Measurements from ENCODE around the gene APOD. TPM values are rescaled to one million over a fixed set of nuclear protein-coding genes. Genes with fewer than 3 reads are reported as not detected.

Gene APOD
- total RNA-seq, 2 donors from 2014 or later: not detected

DNA sequence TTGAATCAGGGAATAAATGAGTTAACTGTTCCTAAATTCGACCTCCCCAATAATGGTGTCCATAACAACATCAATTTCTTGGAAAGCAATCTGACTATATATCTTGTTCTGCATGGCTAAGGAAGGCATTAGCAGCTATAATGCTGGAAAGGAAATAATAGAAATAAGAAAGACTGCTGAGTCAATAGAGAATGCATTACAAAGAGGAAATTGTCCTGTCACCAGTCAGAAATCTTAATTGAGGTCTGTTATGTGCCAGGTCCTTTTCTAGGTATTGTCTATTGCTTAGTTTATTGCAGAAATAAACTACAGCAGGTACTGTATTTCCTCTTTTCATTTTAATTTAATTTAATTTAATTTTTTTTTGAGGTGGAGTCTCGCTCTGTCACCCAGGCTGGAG, 34.8 kb downstream of the APOD start:
- TF ChIP-seq, protein P1, sequence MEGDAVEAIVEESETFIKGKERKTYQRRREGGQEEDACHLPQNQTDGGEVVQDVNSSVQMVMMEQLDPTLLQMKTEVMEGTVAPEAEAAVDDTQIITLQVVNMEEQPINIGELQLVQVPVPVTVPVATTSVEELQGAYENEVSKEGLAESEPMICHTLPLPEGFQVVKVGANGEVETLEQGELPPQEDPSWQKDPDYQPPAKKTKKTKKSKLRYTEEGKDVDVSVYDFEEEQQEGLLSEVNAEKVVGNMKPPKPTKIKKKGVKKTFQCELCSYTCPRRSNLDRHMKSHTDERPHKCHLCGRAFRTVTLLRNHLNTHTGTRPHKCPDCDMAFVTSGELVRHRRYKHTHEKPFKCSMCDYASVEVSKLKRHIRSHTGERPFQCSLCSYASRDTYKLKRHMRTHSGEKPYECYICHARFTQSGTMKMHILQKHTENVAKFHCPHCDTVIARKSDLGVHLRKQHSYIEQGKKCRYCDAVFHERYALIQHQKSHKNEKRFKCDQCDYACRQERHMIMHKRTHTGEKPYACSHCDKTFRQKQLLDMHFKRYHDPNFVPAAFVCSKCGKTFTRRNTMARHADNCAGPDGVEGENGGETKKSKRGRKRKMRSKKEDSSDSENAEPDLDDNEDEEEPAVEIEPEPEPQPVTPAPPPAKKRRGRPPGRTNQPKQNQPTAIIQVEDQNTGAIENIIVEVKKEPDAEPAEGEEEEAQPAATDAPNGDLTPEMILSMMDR (conservative IDR thresholded peaks at IDR 0.05): no peak
- Mint-ChIP-seq H3K27me3 (ENCODE audit: insufficient read depth) (peaks cover 22% of the 10 kb centered on the region), H3K36me3 (ENCODE audit: low read depth) (no peaks in the 10 kb centered on the region), H3K4me1 (peaks cover 17% of the 10 kb centered on the region), H3K27ac (no peak overlapping the region), H3K4me3 (no peak overlapping the region), H3K9me3 (no peaks in the 10 kb centered on the region)
- no peak overlapping the region for H3K9ac ChIP-seq (ENCODE audit: extremely low read depth, low read length, poor library complexity, severe bottlenecking)
- DNase-seq: no peak
- H3K4me3 ChIP-seq (ENCODE audit: low read length): peak overlapping the region; percentile 59
- no peak overlapping the region for H3K27ac ChIP-seq (ENCODE audit: low read depth, low read length)
- H3K4me1 ChIP-seq (ENCODE audit: control insufficient read depth, insufficient read depth, low read length): peaks cover 9% of the 10 kb centered on the region
- no peaks in the 10 kb centered on the region for H3K9me3 ChIP-seq (ENCODE audit: control insufficient read depth, low read length)
- peaks cover 9% of the 10 kb centered on the region for H3K27me3 ChIP-seq (ENCODE audit: control insufficient read depth, insufficient read depth, low read length, poor library complexity, severe bottlenecking)
- H3K36me3 ChIP-seq (ENCODE audit: control insufficient read depth, insufficient read depth, low read length): no peaks in the 10 kb centered on the region
- WGBS, 2 experiments (ENCODE audit: insufficient coverage in 1 of 2, insufficient read length in 1 of 2): 80 to 84% methylated on average over 1 to 2 of the region's 2 CpGs

DNA sequence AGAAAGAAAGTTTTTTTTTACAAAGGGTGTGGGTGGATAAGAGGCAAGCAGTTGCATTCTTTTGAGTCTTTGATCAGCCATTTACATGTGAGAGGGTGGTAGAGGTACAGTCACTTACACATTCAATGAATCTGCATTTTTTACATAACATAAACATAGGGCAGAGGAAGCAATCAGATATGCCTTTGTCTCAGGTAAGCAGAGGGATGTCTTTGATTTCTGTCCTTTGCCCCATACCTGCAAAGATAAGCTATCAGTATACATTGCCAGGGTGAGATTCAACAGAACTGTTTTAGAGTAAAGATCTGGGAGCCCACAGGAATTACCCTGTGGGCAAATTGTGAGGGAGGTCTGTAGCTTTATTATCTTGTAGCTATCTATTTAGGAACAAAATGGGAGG, 35.2 kb downstream of the APOD start:
- peaks cover 13% of the 10 kb centered on the region for H3K27me3 ChIP-seq (ENCODE audit: control insufficient read depth, insufficient read depth, low read length, poor library complexity, severe bottlenecking)
- Mint-ChIP-seq H3K4me1 (peaks cover 21% of the 10 kb centered on the region), H3K36me3 (ENCODE audit: low read depth) (no peaks in the 10 kb centered on the region), H3K9me3 (no peaks in the 10 kb centered on the region), H3K4me3 (no peak overlapping the region), H3K27me3 (ENCODE audit: insufficient read depth) (peaks cover 27% of the 10 kb centered on the region), H3K27ac (no peak overlapping the region)
- DNase-seq: no peak
- H3K9ac ChIP-seq (ENCODE audit: extremely low read depth, low read length, poor library complexity, severe bottlenecking): no peak overlapping the region
- H3K36me3 ChIP-seq (ENCODE audit: control insufficient read depth, insufficient read depth, low read length): no peaks in the 10 kb centered on the region
- H3K4me1 ChIP-seq (ENCODE audit: control insufficient read depth, insufficient read depth, low read length): peaks cover 9% of the 10 kb centered on the region
- TF ChIP-seq, protein P1 (conservative IDR thresholded peaks at IDR 0.05): no peak
- H3K27ac ChIP-seq (ENCODE audit: low read depth, low read length): no peak overlapping the region
- peak overlapping the region; percentile 59 for H3K4me3 ChIP-seq (ENCODE audit: low read length)
- H3K9me3 ChIP-seq (ENCODE audit: control insufficient read depth, low read length): no peaks in the 10 kb centered on the region

DNA sequence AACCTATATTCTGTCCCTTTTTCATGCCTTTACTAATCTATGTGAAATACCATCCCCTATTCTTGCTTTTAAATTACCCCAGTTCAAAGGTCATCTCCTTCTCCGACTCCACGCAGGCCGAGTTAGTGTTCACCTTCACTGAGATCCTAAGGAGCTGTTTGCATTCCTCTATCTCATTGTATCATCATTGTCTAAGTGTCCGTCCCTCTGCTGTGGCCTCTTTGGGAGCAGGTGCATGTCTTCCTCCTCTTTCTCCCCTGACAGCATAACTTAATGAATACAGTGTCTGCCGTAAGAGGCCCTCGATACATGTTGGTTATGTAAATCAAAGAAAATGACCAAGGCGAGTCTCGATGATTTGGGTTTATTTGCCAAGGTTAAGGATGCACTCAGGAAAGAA, 35.7 kb downstream of the APOD start:
- Histone ChIP-seq H3K4me3 (ENCODE audit: low read length) (peak overlapping the region; percentile 59), H3K36me3 (ENCODE audit: control insufficient read depth, insufficient read depth, low read length) (no peaks in the 10 kb centered on the region), H3K27me3 (ENCODE audit: control insufficient read depth, insufficient read depth, low read length, poor library complexity, severe bottlenecking) (peaks cover 13% of the 10 kb centered on the region), H3K9ac (ENCODE audit: extremely low read depth, low read length, poor library complexity, severe bottlenecking) (no peak overlapping the region), H3K27ac (ENCODE audit: low read depth, low read length) (peak overlapping the region; percentile 15), H3K9me3 (ENCODE audit: control insufficient read depth, low read length) (no peaks in the 10 kb centered on the region), H3K4me1 (ENCODE audit: control insufficient read depth, insufficient read depth, low read length) (peaks cover 9% of the 10 kb centered on the region)
- Mint-ChIP-seq H3K36me3 (ENCODE audit: low read depth) (no peaks in the 10 kb centered on the region), H3K4me1 (peaks cover 21% of the 10 kb centered on the region), H3K27ac (no peak overlapping the region), H3K4me3 (no peak overlapping the region), H3K9me3 (no peaks in the 10 kb centered on the region), H3K27me3 (ENCODE audit: insufficient read depth) (peaks cover 29% of the 10 kb centered on the region)
- DNase-seq: no peak
- WGBS, 2 experiments (ENCODE audit: insufficient coverage in 1 of 2, insufficient read length in 1 of 2): 66 to 75% methylated on average over 8 of the region's 8 CpGs
- TF ChIP-seq, protein P1 (conservative IDR thresholded peaks at IDR 0.05): no peak
